A549 treated with Mapracorat at 1 μM for 4 hours (cell line): ENCODE results near the gene EFHD2. TPM values are rescaled to one million over a fixed set of nuclear protein-coding genes. Genes with fewer than 3 reads are reported as not detected.

Experiments
- total RNA-seq: library from RNA; stranded (reverse); fragments of 200-300 nt; extraction: Qiagen RNA extraction; gene quantifications from 5 replicates; pipeline ENCODE4 v1.2.3, GENCODE V29; 2022

Gene EFHD2
- total RNA-seq = 184 to 299 TPM (median 278 TPM) in 5 replicates

GRCh38 chr1:15409388-15410222 is at the start of gene EFHD2:
EFHD2 (plus strand) TSS chr1:15409888; CDS start chr1:15409972, 84 bp downstream.

DNA sequence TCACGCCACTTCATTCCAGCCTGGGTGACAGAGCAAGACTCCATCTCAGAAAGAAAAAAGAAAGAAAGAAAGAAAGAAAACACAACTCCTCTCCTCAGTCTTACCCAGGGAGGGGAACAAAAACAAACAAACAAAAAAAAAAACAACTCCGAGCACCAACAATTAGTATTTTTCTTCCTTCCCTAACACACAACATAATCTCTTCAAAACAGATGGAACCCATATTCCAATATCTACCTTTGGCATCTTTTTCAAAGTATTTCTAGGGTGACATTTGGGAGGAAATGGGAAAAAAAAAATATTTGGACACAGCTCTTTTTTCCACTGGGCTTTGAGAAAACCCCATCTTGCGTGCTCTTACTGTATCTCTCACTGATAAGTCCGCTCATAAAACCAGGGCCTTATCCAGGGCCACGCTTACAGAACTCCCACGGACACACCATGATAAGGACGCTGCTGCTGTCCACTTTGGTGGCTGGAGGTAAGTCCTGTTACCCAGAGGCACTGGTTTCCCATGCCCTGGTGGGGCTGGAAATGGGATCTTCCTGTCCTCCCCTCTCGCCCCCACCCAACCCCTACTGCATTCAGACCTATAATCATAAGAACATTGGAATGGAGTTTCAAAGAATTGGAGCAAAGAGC is 46.7 kb downstream of the EFHD2 start, which contains the start of gene CELA2A:
Gene CELA2A (plus strand): TSS at position 420 of the 642 bp plus-strand sequence. CDS start 22 bp downstream, at position 442.

DNA sequence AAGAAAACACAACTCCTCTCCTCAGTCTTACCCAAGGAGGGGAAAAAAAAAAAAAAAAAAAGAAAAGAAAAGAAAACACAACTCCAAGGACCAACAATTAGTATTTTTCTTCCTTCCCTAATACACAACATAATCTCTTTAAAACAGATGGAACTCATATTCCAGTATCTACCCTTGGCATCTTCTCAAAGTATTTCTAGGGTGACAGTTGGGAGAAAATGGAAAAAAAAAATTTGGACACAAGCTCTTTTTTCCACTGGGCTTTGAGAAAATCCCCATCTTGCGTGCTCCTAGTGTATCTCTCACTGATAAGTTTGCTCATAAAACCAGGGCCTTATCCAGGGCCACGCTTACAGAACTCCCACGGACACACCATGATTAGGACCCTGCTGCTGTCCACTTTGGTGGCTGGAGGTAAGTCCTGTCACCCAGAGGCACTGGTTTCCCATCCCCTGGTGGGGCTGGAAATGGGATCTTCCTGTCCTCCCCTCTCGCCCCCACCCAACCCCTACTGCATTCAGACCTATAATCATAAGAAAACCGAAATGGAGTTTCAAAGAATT is 66.1 kb downstream of the EFHD2 start, which contains the start of gene CELA2B:
Gene CELA2B (plus strand): TSS at position 353 of the 563 bp plus-strand sequence. CDS start 22 bp downstream, at position 375.

Other genes starting within 250 kb of the EFHD2 start
- gene FHAD1, start 162.7 kb upstream of the EFHD2 start, total RNA-seq = 0.45 to 0.96 TPM (median 0.64 TPM) in 5 replicates
- 1.2 to 2.8 TPM (median 1.4 TPM) in 5 replicates for gene CTRC, start 28.6 kb downstream of the EFHD2 start, total RNA-seq
- not detected in 5 replicates for gene CELA2A, start 46.8 kb downstream of the EFHD2 start, total RNA-seq
- gene CELA2B, start 66.2 kb downstream of the EFHD2 start, total RNA-seq = not detected in 5 replicates
- 4.8 to 6.2 TPM (median 5.6 TPM) in 5 replicates for gene CASP9, start 114.3 kb downstream of the EFHD2 start, total RNA-seq
- 4.0 to 8.0 TPM (median 4.4 TPM) in 5 replicates for gene DNAJC16, start 117.0 kb downstream of the EFHD2 start, total RNA-seq
- 5.1 to 7.7 TPM (median 7.4 TPM) in 5 replicates for gene AGMAT, start 175.2 kb downstream of the EFHD2 start, total RNA-seq
- gene DDI2, start 207.6 kb downstream of the EFHD2 start, total RNA-seq = 7.1 to 9.0 TPM (median 7.5 TPM) in 5 replicates